GM23338 (cell line): ENCODE measurements around the gene CCNF. TPM values are rescaled to one million over a fixed set of nuclear protein-coding genes. Genes with fewer than 3 reads are reported as not detected.

Source experiments
- ATAC-seq: fragments of 200-7000 bp; cut with Tn5 transposase; 3 replicates; pipeline ENCODE4 v1.9.1; 2020
- DNase-seq: peaks from one replicate; pipeline ENCODE4 v3.0.0-alpha.2; 2015; ENCODE audit warnings: low spot score
- H2AFZ ChIP-seq: fragments of 200-600 bp; sonication (generic); 2 replicates; pipeline ENCODE4 v1.8.0; 2016; ENCODE audit warnings: antibody characterized with exemption, mild to moderate bottlenecking, moderate library complexity
- H3F3A ChIP-seq: fragments of 200-600 bp; sonication (generic); replicated peaks from 2 replicates; pipeline ENCODE4 v1.8.0; 2017; ENCODE audit warnings: antibody characterized with exemption, mixed run types, low read depth
- H3K27ac ChIP-seq: fragments of 200-600 bp; sonication (generic); 2 replicates; pipeline ENCODE4 v1.6.1; 2016; ENCODE audit warnings: low read depth
- H3K27me3 ChIP-seq: fragments of 200-600 bp; sonication (generic); 2 replicates; pipeline ENCODE4 v1.8.0; 2016; ENCODE audit warnings: mild to moderate bottlenecking, mixed run types, moderate library complexity; ENCODE audit not compliant: insufficient read depth
- H3K36me3 ChIP-seq: fragments of 200-600 bp; sonication (generic); 2 replicates; pipeline ENCODE4 v1.8.0; 2016; ENCODE audit warnings: mild to moderate bottlenecking; ENCODE audit not compliant: insufficient read depth
- H3K4me1 ChIP-seq: fragments of 200-600 bp; sonication (generic); 2 replicates; pipeline ENCODE4 v1.8.0; 2016; ENCODE audit warnings: mild to moderate bottlenecking, moderate library complexity; ENCODE audit not compliant: insufficient read depth
- H3K4me2 ChIP-seq: fragments of 200-600 bp; sonication (generic); 2 replicates; pipeline ENCODE4 v1.7.1; 2017; ENCODE audit warnings: mixed run types
- H3K4me3 ChIP-seq: fragments of 200-600 bp; sonication (generic); 2 replicates; pipeline ENCODE4 v1.6.1; 2016; ENCODE audit warnings: mixed run types
- H3K79me2 ChIP-seq: fragments of 200-600 bp; sonication (generic); replicated peaks from 2 replicates; pipeline ENCODE4 v1.8.0; 2017; ENCODE audit warnings: mild to moderate bottlenecking; ENCODE audit not compliant: insufficient read depth
- H3K9me2 ChIP-seq: fragments of 200-600 bp; sonication (generic); 2 replicates; pipeline ENCODE4 v1.8.0; 2017; ENCODE audit not compliant: insufficient read depth
- H4K20me1 ChIP-seq: fragments of 200-600 bp; sonication (generic); replicated peaks from 2 replicates; pipeline ENCODE4 v1.8.0; 2017; ENCODE audit warnings: mild to moderate bottlenecking; ENCODE audit not compliant: insufficient read depth
- H3K27ac Mint-ChIP-seq: 2 replicates; pipeline ENCODE4 v1.8.0; 2020; ENCODE audit warnings: inconsistent platforms, mild to moderate bottlenecking, moderate library complexity, mixed read lengths
- H3K27me3 Mint-ChIP-seq: 3 replicates; pipeline ENCODE4 v1.8.0; 2022; ENCODE audit warnings: low read depth, mild to moderate bottlenecking, moderate library complexity, mixed read lengths, inconsistent platforms; ENCODE audit not compliant: insufficient read depth, poor library complexity
- H3K36me3 Mint-ChIP-seq: 3 replicates; pipeline ENCODE4 v1.8.0; 2021; ENCODE audit warnings: low read depth, mild to moderate bottlenecking, inconsistent platforms, moderate library complexity, mixed read lengths
- H3K4me1 Mint-ChIP-seq: 3 replicates; pipeline ENCODE4 v1.8.0; 2020; ENCODE audit warnings: mild to moderate bottlenecking, inconsistent platforms, mixed read lengths
- H3K4me3 Mint-ChIP-seq: 3 replicates; pipeline ENCODE4 v1.8.0; 2021; ENCODE audit warnings: moderate library complexity, mild to moderate bottlenecking, inconsistent platforms, mixed read lengths
- H3K9me3 Mint-ChIP-seq: 3 replicates; pipeline ENCODE4 v1.8.0; 2020; ENCODE audit warnings: moderate library complexity, mild to moderate bottlenecking, inconsistent platforms, mixed read lengths
- CREB1 ChIP-seq: fragments of 250-450 bp; sonication (Bioruptor Pico); IDR thresholded peaks from 2 replicates; pipeline ENCODE4 v1.5.0; 2020; ENCODE audit warnings: low read depth, mild to moderate bottlenecking, moderate library complexity
- CTCF ChIP-seq, 2 experiments: fragments of 200-600 bp in 1 of 2; sonication (generic) in 1 of 2; conservative IDR thresholded peaks; 2 replicates each; pipeline versions ENCODE4 v1.5.1 to v1.6.1; 2016 to 2017; ENCODE audit warnings: antibody characterized with exemption in 2 of 2, low read depth in 2 of 2, mild to moderate bottlenecking in 2 of 2, moderate library complexity in 1 of 2
- ETS1 ChIP-seq: IDR thresholded peaks from 2 replicates; pipeline ENCODE4 v1.6.1; 2016; ENCODE audit warnings: antibody characterized with exemption
- EZH2 ChIP-seq: fragments of 200-600 bp; sonication (generic); IDR thresholded peaks from one replicate; pipeline ENCODE4 v1.8.0; 2017; ENCODE audit warnings: antibody characterized with exemption, mild to moderate bottlenecking, low read depth; ENCODE audit not compliant: unreplicated experiment
- EZH2phosphoT487 ChIP-seq: fragments of 200-600 bp; sonication (generic); IDR thresholded peaks from one replicate; pipeline ENCODE4 v1.8.1; 2018; ENCODE audit warnings: antibody characterized with exemption; ENCODE audit not compliant: unreplicated experiment
- JUNB ChIP-seq: IDR thresholded peaks from one replicate; pipeline ENCODE4 v1.6.1; 2016; ENCODE audit warnings: antibody characterized with exemption; ENCODE audit not compliant: unreplicated experiment
- NANOG ChIP-seq: IDR thresholded peaks from 2 replicates; pipeline ENCODE4 v1.6.1; 2016; ENCODE audit warnings: antibody characterized with exemption, borderline replicate concordance
- POLR2AphosphoS5 ChIP-seq: IDR thresholded peaks from 2 replicates; pipeline ENCODE4 v1.6.1; 2016; ENCODE audit warnings: antibody characterized with exemption, low read depth
- REST ChIP-seq: IDR thresholded peaks from one replicate; pipeline ENCODE4 v1.6.1; 2018; ENCODE audit warnings: antibody characterized with exemption; ENCODE audit not compliant: unreplicated experiment
- STAT1 ChIP-seq: IDR thresholded peaks from one replicate; pipeline ENCODE4 v1.6.1; 2016; ENCODE audit warnings: antibody characterized with exemption; ENCODE audit not compliant: unreplicated experiment
- ZNF114 ChIP-seq: fragments of 250-450 bp; sonication (Bioruptor Pico); IDR thresholded peaks from 2 replicates; pipeline ENCODE4 v1.5.0; 2020; ENCODE audit warnings: mild to moderate bottlenecking, moderate library complexity
- ZNF331 ChIP-seq: fragments of 250-450 bp; sonication (Bioruptor Pico); IDR thresholded peaks from 2 replicates; pipeline ENCODE4 v1.5.0; 2020; ENCODE audit warnings: low read depth, mild to moderate bottlenecking, moderate library complexity
- polyA plus RNA-seq: library from polyadenylated mRNA; unstranded; fragments of >200 nt; fragmentation: Nextera tagmentation; extraction: Ambion mirVana; gene quantifications from 2 replicates; pipeline ENCODE4 v1.2.1, GENCODE V29; 2016
- total RNA-seq: library from RNA; depleted of rRNA; stranded (reverse); fragments of >200 nt; shearing (Covaris generic); gene quantifications from 2 replicates; pipeline ENCODE4 v1.2.3, GENCODE V29; 2014

CCNF gene
- total and polyA plus RNA-seq, 2 experiments from 2014 or later: 21.2 to 54.2 TPM

GRCh38 chr16:2451851-2452320, 22.6 kb downstream of the CCNF start:
- H3K27ac Mint-ChIP-seq: no peak overlapping the region

GRCh38 chr16:2452650-2453049, 23.4 kb downstream of the CCNF start:
- Mint-ChIP-seq H3K27me3 (peaks cover 17% of the 10 kb centered on the region), H3K9me3 (no peaks in the 10 kb centered on the region), H3K36me3 (peaks cover 72% of the 10 kb centered on the region), H3K4me1 (peaks cover 1% of the 10 kb centered on the region; the same call in 1 of the 3 replicates), H3K4me3 (no peak overlapping the region), H3K27ac (no peak overlapping the region)
- Histone ChIP-seq H3K27ac (no peak overlapping the region), H3K79me2 (no peaks in the 10 kb centered on the region), H3K27me3 (no peaks in the 10 kb centered on the region), H2AFZ (no peak overlapping the region), H4K20me1 (peaks cover 1% of the 10 kb centered on the region; the same call in 1 of the 2 replicates), H3K4me1 (no peaks in the 10 kb centered on the region), H3K36me3 (peaks cover 7% of the 10 kb centered on the region; the same call in 1 of the 2 replicates), H3K9me2 (no peaks in the 10 kb centered on the region), H3K4me3 (no peak overlapping the region), H3F3A (peaks cover 11% of the 10 kb centered on the region; the same call in 1 of the 2 replicates), H3K4me2 (no peak overlapping the region)
- DNase-seq (no peak), ATAC-seq (no peak)
- TF ChIP-seq JUNB: no peak
- TF ChIP-seq NANOG: no peak
- no peak for TF ChIP-seq CREB1 (CRISPR knock-in tag)
- no peak for TF ChIP-seq REST
- no peak for TF ChIP-seq EZH2
- TF ChIP-seq ETS1: no peak
- TF ChIP-seq ZNF331 (CRISPR knock-in tag): no peak
- no peak for TF ChIP-seq ZNF114 (CRISPR knock-in tag)
- no peak for TF ChIP-seq POLR2AphosphoS5
- no peak for TF ChIP-seq CTCF (conservative IDR thresholded peaks at IDR 0.05; ENCODE audit: low read depth in 2 of 2)

More at GRCh38 chr16:2451851-2452320, 22.6 kb downstream of the CCNF start:
- Histone ChIP-seq H3K27ac (no peak overlapping the region), H4K20me1 (no peaks in the 10 kb centered on the region; the same call in 1 of the 2 replicates), H3K4me1 (no peaks in the 10 kb centered on the region), H3K79me2 (no peaks in the 10 kb centered on the region), H3K4me2 (no peak overlapping the region), H2AFZ (no peak overlapping the region), H3K27me3 (no peaks in the 10 kb centered on the region), H3K4me3 (no peak overlapping the region), H3F3A (0 out of 2 replicates have a peak, but pooled peaks cover 8% of the 10 kb centered on the region), H3K36me3 (peaks cover 14% of the 10 kb centered on the region; the same call in 1 of the 2 replicates), H3K9me2 (no peaks in the 10 kb centered on the region)
- peaks cover 17% of the 10 kb centered on the region for H3K27me3 Mint-ChIP-seq
- no peaks in the 10 kb centered on the region for H3K9me3 Mint-ChIP-seq
- H3K4me1 Mint-ChIP-seq: no peaks in the 10 kb centered on the region
- no peak for ATAC-seq
- no peak overlapping the region for H3K4me3 Mint-ChIP-seq
- H3K36me3 Mint-ChIP-seq: peaks cover 68% of the 10 kb centered on the region
- DNase-seq: no peak
- TF ChIP-seq STAT1 (no peak), EZH2phosphoT487 (no peak), ZNF331 (CRISPR knock-in tag) (no peak), CTCF (conservative IDR thresholded peaks at IDR 0.05; ENCODE audit: low read depth in 2 of 2) (no peak)
